Mesendoderm (in vitro differentiated cells): Measurements from ENCODE around the gene FMNL3.
"Not testable (repeated sequence)": the region's sequence is repeated elsewhere in the genome, so short reads cannot be mapped to it uniquely, and the experiment has no call there.

ENCODE experiments used
- DNase-seq: peaks from one replicate; pipeline ENCODE4 v3.0.0; 2013
- H2AK5ac ChIP-seq: 2 replicates; pipeline ENCODE4 v1.6.1; 2013; ENCODE audit warnings: low read length, inconsistent platforms
- H2BK120ac ChIP-seq: 2 replicates; pipeline ENCODE4 v1.6.1; 2013; ENCODE audit warnings: low read depth, mild to moderate bottlenecking, low read length, moderate library complexity, mixed read lengths
- H2BK15ac ChIP-seq: replicated peaks from 2 replicates; pipeline ENCODE4 v1.6.1; 2013; ENCODE audit warnings: low read depth, mild to moderate bottlenecking, moderate library complexity
- H2BK5ac ChIP-seq: 2 replicates; pipeline ENCODE4 v1.6.1; 2013; ENCODE audit warnings: low read length, inconsistent platforms
- H3K18ac ChIP-seq: 2 replicates; pipeline ENCODE4 v1.6.1; 2013; ENCODE audit warnings: mild to moderate bottlenecking, low read length, mixed read lengths
- H3K23ac ChIP-seq: one replicate; pipeline ENCODE4 v1.6.1; 2013; ENCODE audit warnings: low read length
- H3K27ac ChIP-seq: 2 replicates; pipeline ENCODE4 v1.5.1; 2013; ENCODE audit warnings: low read depth, mild to moderate bottlenecking, inconsistent platforms, low read length, moderate library complexity
- H3K27me3 ChIP-seq: 2 replicates; pipeline ENCODE4 v1.6.1; 2013; ENCODE audit warnings: low read length, control low read depth, mild to moderate bottlenecking, inconsistent platforms; ENCODE audit not compliant: insufficient read depth, poor library complexity
- H3K36me3 ChIP-seq: 2 replicates; pipeline ENCODE4 v1.6.1; 2013; ENCODE audit warnings: low read length, inconsistent platforms; ENCODE audit not compliant: control insufficient read depth, insufficient read depth
- H3K4ac ChIP-seq: one replicate; pipeline ENCODE4 v1.6.1; 2013; ENCODE audit warnings: low read depth, mild to moderate bottlenecking, low read length, moderate library complexity
- H3K4me1 ChIP-seq: 2 replicates; pipeline ENCODE4 v1.6.1; 2013; ENCODE audit warnings: low read depth, low read length, inconsistent platforms; ENCODE audit not compliant: control insufficient read depth
- H3K4me2 ChIP-seq: 2 replicates; pipeline ENCODE4 v1.6.1; 2013; ENCODE audit warnings: low read length
- H3K4me3 ChIP-seq: 2 replicates; pipeline ENCODE4 v1.5.1; 2013; ENCODE audit warnings: mild to moderate bottlenecking, low read length
- H3K56ac ChIP-seq: one replicate; pipeline ENCODE4 v1.6.1; 2013; ENCODE audit warnings: low read length
- H3K79me1 ChIP-seq: 2 replicates; pipeline ENCODE4 v1.6.1; 2013; ENCODE audit warnings: low read length, inconsistent platforms
- H3K79me2 ChIP-seq: 2 replicates; pipeline ENCODE4 v1.6.1; 2013; ENCODE audit warnings: mild to moderate bottlenecking, low read length; ENCODE audit not compliant: control insufficient read depth, insufficient read depth
- H3K9ac ChIP-seq: 2 replicates; pipeline ENCODE4 v1.6.1; 2013; ENCODE audit warnings: low read length, inconsistent platforms
- H4K5ac ChIP-seq: one replicate; pipeline ENCODE4 v1.6.1; 2013; ENCODE audit warnings: low read length
- H4K8ac ChIP-seq: one replicate; pipeline ENCODE4 v1.6.1; 2013; ENCODE audit warnings: low read depth, mild to moderate bottlenecking, control low read depth, low read length, moderate library complexity
- WGBS: extraction: QIAGEN DNeasy Blood & Tissue Kit; methylation state at CpG from one replicate; pipeline ENCODE4 v1.1.7; 2013; ENCODE audit warnings: low lambda C conversion rate, missing lambda C conversion rate; ENCODE audit not compliant: insufficient coverage; ENCODE audit errors: extremely low coverage; 5-methylcytosine and 5-hydroxymethylcytosine counted together

The FMNL3 gene

GRCh38 chr12:49616533-49617219 is 90.5 kb downstream of the FMNL3 start:
- no peaks in the 10 kb centered on the region for H3K79me2 ChIP-seq
- no peak overlapping the region for H3K4me2 ChIP-seq
- H3K9ac ChIP-seq, result no peak overlapping the region
- no peak overlapping the region for H2BK120ac ChIP-seq
- H3K4ac ChIP-seq, result no peak overlapping the region
- no peak overlapping the region for H3K56ac ChIP-seq
- no peaks in the 10 kb centered on the region for H3K36me3 ChIP-seq
- no peak overlapping the region for H4K8ac ChIP-seq
- H3K23ac ChIP-seq, result no peak overlapping the region
- H2BK5ac ChIP-seq, result no peak overlapping the region
- no peak overlapping the region for H4K5ac ChIP-seq
- H3K4me1 ChIP-seq, result no peaks in the 10 kb centered on the region
- no peaks in the 10 kb centered on the region for H3K79me1 ChIP-seq
- H3K18ac ChIP-seq, result no peak overlapping the region
- no peak overlapping the region for H3K27ac ChIP-seq
- H3K4me3 ChIP-seq, result no peak overlapping the region
- no peak overlapping the region for H2BK15ac ChIP-seq
- WGBS, result no CpG with 5 or more reads among the region's 5 CpGs
- H3K27me3 ChIP-seq, result no peaks in the 10 kb centered on the region
- no peak overlapping the region for H2AK5ac ChIP-seq
- no peak for DNase-seq

GRCh38 chr12:49615725-49616124 is 91.5 kb downstream of the FMNL3 start:
- no peak overlapping the region for H2BK120ac ChIP-seq
- no CpG with 5 or more reads among the region's 7 CpGs for WGBS
- no peak overlapping the region for H3K4me3 ChIP-seq

GRCh38 chr12:49612210-49612609 is 95.0 kb downstream of the FMNL3 start:
- no peaks in the 10 kb centered on the region for H3K79me1 ChIP-seq
- H4K5ac ChIP-seq, result no peak overlapping the region
- no peaks in the 10 kb centered on the region for H3K27me3 ChIP-seq
- no peak overlapping the region for H3K4me3 ChIP-seq
- no peak overlapping the region for H3K27ac ChIP-seq
- no peak overlapping the region for H3K56ac ChIP-seq
- no peak for DNase-seq
- H3K36me3 ChIP-seq, result no peaks in the 10 kb centered on the region
- H2AK5ac ChIP-seq, result no peak overlapping the region
- H3K4ac ChIP-seq, result no peak overlapping the region
- H3K4me2 ChIP-seq, result no peak overlapping the region
- no peak overlapping the region for H3K9ac ChIP-seq
- H3K4me1 ChIP-seq, result no peaks in the 10 kb centered on the region
- H3K23ac ChIP-seq, result no peak overlapping the region
- no peak overlapping the region for H2BK15ac ChIP-seq
- no peak overlapping the region for H2BK5ac ChIP-seq
- H3K79me2 ChIP-seq, result no peaks in the 10 kb centered on the region
- H2BK120ac ChIP-seq, result no peak overlapping the region
- H3K18ac ChIP-seq, result no peak overlapping the region
- H4K8ac ChIP-seq, result no peak overlapping the region

More at GRCh38 chr12:49615725-49616124, 91.5 kb downstream of the FMNL3 start:
- Histone ChIP-seq H3K18ac (no peak overlapping the region), H2BK5ac (no peak overlapping the region), H3K79me2 (no peaks in the 10 kb centered on the region), H3K56ac (no peak overlapping the region), H2AK5ac (no peak overlapping the region), H3K9ac (no peak overlapping the region), H3K4me1 (no peaks in the 10 kb centered on the region), H3K27me3 (no peaks in the 10 kb centered on the region), H4K5ac (no peak overlapping the region), H3K4ac (no peak overlapping the region), H3K4me2 (no peak overlapping the region), H4K8ac (no peak overlapping the region), H3K36me3 (no peaks in the 10 kb centered on the region), H3K27ac (no peak overlapping the region), H2BK15ac (no peak overlapping the region), H3K79me1 (no peaks in the 10 kb centered on the region), H3K23ac (no peak overlapping the region)
- DNase-seq, result no peak

GRCh38 chr12:49610785-49611184 is 96.4 kb downstream of the FMNL3 start:
- H2BK5ac ChIP-seq, H3K18ac ChIP-seq, H3K79me2 ChIP-seq, H3K79me1 ChIP-seq, H3K4me2 ChIP-seq, H3K23ac ChIP-seq, H3K4me3 ChIP-seq, H3K4ac ChIP-seq, H3K9ac ChIP-seq, DNase-seq, H4K8ac ChIP-seq, H2AK5ac ChIP-seq, H2BK120ac ChIP-seq, H4K5ac ChIP-seq, H3K56ac ChIP-seq, H3K36me3 ChIP-seq, H3K27me3 ChIP-seq, H3K27ac ChIP-seq, H2BK15ac ChIP-seq, H3K4me1 ChIP-seq: not testable (repeated sequence)
- WGBS, result no CpG with 5 or more reads among the region's 4 CpGs

GRCh38 chr12:49609875-49610154 is 97.4 kb downstream of the FMNL3 start:
- H3K4me1 ChIP-seq, result no peaks in the 10 kb centered on the region
- no CpG with 5 or more reads among the region's 1 CpG for WGBS
- no peak overlapping the region for H3K4me2 ChIP-seq
- H3K79me2 ChIP-seq, result no peaks in the 10 kb centered on the region
- no peak overlapping the region for H3K23ac ChIP-seq
- H2BK5ac ChIP-seq, result no peak overlapping the region
- H3K36me3 ChIP-seq, result no peaks in the 10 kb centered on the region
- no peaks in the 10 kb centered on the region for H3K79me1 ChIP-seq
- no peak overlapping the region for H4K8ac ChIP-seq
- no peak overlapping the region for H3K4me3 ChIP-seq
- no peak overlapping the region for H4K5ac ChIP-seq
- no peak overlapping the region for H3K18ac ChIP-seq
- H3K27ac ChIP-seq, result no peak overlapping the region
- no peak overlapping the region for H2BK15ac ChIP-seq
- H2AK5ac ChIP-seq, result no peak overlapping the region
- peak; percentile 43 for DNase-seq
- H3K27me3 ChIP-seq, result no peaks in the 10 kb centered on the region
- no peak overlapping the region for H2BK120ac ChIP-seq
- no peak overlapping the region for H3K9ac ChIP-seq
- no peak overlapping the region for H3K56ac ChIP-seq
- H3K4ac ChIP-seq, result no peak overlapping the region
